ENCODE measurements around the gene ZFPM1.

Gene ZFPM1

GRCh38 chr16:88435437-88436355, 17.4 kb upstream of the ZFPM1 start:
- DNase-seq = no peak

DNA sequence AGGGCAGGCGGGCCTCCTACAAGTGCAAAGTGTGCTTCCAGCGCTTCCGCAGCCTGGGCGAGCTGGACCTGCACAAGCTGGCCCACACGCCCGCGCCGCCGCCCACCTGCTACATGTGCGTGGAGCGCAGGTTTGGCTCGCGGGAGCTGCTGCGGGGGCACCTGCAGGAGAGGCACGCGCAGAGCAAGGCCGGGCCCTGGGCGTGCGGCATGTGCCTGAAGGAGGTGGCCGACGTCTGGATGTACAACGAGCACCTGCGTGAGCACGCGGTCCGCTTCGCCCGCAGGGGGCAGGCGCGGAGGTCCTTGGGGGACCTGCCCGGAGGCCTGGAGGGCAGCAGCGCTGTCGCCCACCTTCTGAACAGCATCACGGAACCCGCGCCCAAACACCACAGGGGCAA, 16.3 kb upstream of the ZFPM1 start:
- no peak for DNase-seq

GRCh38 chr16:88437367-88437964, 15.6 kb upstream of the ZFPM1 start:
- peak; percentile 43 for DNase-seq

- no peak for DNase-seq
Measured at GRCh38 chr16:88438084-88438870, 14.8 kb upstream of the ZFPM1 start.

DNA sequence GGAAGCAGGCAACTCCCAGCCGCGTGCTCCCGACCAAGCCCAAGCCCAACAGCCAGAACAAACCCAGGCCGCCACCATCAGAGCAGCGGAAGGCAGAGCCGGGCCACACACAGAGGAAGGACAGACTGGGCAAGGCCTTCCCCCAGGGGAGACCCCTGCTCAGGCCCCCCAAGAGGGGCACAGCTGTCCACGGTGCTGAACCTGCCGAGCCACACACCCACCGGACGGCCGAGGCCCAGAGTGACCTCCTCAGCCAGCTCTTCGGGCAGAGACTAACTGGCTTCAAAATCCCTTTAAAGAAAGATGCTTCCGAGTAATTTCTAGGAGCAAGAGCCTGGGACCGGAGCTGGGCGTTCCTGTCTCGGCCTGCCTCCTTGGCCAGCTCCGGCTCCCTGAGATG, 14.1 kb upstream of the ZFPM1 start:
- DNase-seq = no peak

DNA sequence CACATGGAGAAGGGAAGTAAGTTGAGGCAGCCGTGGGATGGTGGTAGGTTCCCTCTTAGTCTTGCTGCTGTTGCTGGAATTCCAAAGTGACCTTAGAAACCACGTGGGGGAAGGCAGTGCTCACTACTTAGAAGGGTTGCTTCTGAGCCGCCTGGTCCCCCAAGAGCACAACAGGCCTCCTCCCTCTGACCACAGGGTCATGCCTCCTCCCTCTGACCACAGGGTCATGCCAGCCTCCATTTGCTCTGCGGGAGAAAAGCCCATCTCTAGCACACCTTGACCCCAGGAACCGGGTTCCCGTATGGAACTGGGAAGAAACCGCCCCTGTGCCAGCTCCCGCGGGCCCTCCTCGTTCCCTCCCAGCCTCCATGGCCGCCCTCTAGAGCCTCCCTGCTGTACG, 13.4 kb upstream of the ZFPM1 start:
- no peak for DNase-seq

GRCh38 chr16:88440111-88440510, 13.0 kb upstream of the ZFPM1 start:
- no peak for DNase-seq

DNA sequence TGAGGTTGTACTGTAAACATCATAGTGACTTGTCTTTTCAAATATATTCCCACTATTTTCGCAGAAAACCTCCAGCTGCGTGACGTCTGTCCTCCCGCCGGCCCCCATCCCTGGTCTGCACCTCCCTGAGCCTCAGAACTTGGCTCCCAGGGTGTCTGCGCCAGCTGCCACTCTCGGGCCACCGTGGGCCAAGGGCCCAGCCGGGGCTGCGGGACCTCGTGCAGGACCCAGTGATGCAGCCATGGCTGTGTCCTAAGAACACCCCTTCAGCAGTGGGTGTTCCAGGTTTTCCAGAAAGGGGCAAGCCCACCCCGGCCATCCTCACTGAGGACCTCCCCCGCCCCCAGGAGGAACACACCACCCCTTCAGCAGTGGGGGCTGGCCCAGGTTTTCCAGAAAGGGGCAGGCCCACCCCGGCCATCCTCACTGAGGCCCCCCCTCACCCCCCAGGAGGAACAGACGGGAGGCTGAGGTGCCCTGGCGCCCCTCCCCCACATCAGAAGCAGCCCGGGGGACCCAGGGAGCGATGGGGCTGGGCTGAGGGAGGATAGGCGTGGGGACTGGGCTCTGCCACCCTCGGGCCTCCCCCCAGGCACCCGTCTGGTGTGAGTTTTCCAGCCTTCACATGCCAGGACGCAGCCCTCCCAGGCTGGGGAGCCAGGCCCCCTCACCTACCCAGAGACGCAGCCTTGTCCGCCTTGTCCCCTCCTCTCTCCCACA, 12.2 kb upstream of the ZFPM1 start:
- DNase-seq = no peak

- no peak for DNase-seq
Measured at GRCh38 chr16:88441460-88441859, 11.6 kb upstream of the ZFPM1 start.

- DNase-seq = no peak
Measured at GRCh38 chr16:88442383-88442726, 10.7 kb upstream of the ZFPM1 start.

- DNase-seq = peak; percentile 63
Measured at GRCh38 chr16:88442727-88443576, 10.1 kb upstream of the ZFPM1 start.

DNA sequence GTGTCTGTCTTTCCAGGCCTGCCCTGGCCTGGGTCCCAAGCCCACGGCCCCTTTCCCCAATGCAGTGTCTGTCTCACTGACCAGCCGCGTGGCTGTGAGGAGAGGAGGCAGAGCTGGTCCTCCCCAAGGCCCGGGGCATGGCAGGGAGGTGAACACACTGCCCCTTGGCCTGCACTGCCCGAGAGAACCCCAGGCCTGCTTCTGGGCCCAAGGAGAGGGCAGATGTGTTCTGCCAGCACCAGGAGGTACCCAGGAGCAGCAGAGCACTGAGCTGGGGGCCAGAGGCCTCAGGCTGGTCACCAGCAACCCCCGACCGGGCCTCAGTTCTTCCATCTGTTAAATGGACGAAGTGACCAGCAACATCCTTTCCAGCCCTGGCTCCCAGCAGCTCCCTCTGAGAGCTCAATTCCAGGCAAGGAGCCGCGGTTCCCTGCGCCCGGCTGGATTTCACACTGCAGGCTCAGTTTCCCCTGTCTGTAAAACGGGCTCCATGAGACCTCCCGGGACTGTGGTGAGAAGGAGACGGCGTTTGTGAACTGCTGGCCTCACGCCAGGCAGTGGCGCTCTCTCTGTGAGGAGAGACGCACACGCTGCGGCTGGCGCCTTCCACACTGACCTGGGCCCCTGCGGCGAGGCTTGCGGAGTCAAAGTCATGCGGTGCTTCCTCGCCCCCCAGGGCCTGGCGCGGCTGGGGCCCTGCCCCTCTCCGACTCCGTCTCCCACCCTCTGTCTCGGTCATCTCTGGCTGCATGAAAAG, 8.1 kb upstream of the ZFPM1 start:
- no peak for DNase-seq

GRCh38 chr16:88445583-88445960, 7.5 kb upstream of the ZFPM1 start:
- no peak for DNase-seq

DNA sequence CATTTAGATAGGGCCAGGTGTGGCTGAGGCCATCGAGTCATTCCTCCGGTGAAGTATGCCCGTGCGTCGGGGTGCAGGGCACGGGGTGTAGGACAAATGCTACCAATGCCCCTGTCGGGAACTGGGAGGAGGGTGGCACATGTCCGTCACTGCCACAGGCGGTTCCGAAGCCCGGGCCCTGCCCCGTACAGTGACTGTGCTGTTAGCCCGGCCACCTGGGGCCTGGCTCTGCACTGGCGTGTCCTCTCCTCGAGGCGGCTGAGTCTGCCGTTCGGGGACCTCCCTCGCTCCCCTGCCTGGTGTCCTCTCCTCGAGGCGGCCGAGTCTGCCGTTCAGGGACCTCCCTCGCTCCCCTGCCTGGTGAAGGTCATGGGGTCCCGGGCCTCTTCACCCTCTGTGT, 7.0 kb upstream of the ZFPM1 start:
- no peak for DNase-seq

DNA sequence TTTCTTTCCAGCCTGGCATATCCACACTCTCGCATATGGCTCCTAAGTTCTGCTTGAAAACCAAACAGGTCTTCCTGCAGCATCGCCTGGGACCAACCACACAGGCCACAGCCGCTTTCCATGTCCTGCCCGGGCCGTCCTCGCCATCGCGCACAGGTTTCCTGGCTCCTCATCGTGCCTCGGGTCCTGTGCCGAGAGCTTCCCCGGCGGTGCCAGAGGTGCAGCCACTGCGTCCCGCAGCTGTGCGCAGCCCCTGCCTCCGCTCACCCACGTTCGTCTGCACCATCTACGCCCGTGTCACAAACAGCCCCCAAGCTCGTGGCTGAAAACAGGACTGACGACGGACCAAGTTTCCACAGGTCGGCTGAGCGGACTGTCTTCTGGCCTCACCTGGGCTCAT, 6.3 kb upstream of the ZFPM1 start:
- no peak for DNase-seq

DNA sequence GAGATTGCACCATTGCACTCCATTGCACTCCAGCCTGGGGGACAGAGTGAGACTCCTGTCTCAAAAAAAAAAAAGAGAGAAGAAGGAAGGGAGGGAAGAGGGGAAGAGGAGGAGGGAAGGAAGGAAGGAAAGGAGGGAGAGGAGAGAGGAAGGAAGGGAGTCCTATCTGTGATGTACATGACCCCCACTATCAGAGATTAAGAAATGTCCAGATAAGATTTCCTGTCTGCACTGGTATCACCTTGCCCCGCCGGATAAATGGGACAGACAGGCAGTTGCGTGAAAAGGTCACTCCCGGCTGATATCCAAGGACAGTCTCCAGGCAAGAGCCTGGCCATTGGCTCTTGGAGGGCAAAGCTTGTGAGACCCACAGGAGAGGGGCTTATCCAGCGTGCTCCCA, 5.2 kb upstream of the ZFPM1 start:
- DNase-seq = no peak

DNA sequence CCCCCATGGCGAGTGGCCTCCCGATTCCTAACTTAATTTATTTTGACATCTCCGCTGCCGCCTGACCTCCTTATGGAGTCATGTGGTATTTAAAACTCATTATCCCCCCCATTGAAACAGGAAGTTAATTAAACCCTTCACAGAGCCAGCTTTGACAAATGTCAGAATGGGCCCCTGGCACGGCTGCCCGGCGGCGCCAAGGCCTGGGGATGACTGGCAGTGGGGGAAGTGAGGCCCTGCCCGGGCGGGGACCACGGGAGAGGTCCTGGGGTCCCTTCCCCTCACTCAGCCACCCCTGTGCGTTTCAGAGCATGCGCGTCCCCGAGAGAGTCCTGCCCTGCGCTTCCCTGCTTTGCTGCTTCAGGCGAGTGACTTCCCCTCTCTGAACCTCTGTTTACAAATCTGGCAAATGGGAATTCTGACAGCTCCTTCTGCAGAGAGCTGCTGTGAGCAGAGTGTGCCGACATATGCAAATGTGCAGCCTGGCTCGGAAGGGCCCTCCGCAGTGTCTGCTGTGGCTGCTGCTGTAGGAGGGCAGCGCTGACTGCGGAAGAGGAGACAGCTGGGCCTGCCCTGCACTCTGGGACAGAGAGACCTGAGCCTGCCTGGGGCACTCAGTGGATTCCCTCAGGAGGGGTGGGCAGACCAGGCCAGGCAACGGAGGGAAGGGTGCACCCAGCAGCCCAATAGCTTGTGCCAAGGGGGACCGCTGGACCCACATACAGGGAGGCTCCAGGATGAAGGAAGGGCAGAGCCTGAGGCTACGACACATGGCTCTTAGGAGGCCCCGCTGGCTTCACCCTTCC, 4.4 kb upstream of the ZFPM1 start:
- no peak for DNase-seq

DNA sequence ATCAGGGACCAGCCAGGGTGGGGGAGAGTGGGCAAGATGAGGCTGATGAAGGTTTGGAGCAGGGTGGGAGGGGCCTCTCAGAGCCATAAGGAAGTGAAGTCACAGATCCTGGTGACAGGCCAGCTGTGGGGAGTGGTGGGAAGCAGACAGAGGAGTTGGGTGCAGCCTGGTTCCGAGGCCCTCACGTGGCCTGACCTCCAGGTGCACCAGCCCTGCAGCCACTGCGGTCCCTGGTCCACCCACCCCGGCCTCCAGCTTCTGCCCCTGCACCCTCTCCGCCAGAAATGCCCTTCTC, 3.9 kb upstream of the ZFPM1 start:
- DNase-seq = no peak

DNA sequence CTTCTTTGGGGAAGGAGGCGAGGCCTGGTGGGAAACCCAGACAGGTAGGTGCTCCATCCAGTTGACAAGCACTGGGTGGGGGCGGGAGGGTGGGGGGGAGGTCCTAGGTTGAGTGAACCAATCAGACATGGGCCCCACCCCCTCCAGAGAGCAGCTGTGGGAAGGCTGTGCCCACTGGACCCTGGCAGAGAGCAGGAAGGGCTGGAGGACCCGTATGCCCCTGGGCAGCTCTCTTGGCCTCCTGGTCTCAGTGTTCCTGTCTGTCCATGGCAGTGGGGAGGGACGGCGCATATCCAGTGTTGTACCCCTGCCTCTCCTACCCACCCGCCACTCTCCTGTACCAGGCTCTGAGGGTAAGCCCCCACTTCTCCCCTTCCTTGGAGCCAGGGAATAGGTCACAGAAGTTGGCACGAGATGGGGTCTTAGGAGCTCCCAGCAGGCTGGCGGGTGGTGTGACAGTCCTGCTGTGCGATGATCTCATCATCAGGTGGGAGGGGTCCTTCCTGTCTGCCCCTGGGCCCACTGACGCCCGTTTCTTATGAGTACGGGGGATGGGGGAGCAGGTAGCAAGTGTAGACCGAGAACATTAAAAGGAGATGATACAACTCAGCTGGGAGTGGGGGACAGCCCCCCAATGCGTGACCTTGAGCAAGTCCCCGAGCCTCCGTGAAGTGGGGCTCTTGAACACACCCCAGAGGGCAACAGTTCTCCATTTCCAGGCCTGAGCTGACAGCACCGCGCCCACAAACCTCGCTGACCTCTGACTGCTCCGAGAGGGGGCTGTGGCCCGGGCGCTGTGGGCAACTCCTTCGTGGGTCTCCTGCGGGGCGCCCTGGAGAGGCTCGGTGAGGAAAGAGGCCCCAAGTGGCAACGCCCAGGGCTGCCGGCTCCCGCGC, 1.2 kb upstream of the ZFPM1 start:
- DNase-seq = no peak

All from fibroblast of skin of right biceps (primary cell).